Left cardiac atrium (tissue), 4 donors: ENCODE measurements around the gene AKAP12. TPM values are rescaled to one million over a fixed set of nuclear protein-coding genes. Genes with fewer than 3 reads are reported as not detected.

ENCODE experiments used
- ATAC-seq, 2 donors: fragments of 200-7000 bp; cut with Tn5 transposase; one replicate each; pipeline ENCODE4 v1.9.1; 2020; ENCODE audit warnings: mild to moderate bottlenecking in 2 of 2, moderate library complexity in 2 of 2
- DNase-seq: peaks from one replicate; pipeline ENCODE4 v3.0.0-alpha.2; 2020
- intact Hi-C, 2 donors: fragments of 100-400 bp; cut with DNase I; formaldehyde crosslinking; loops; one replicate each; pipeline versions ENCODE4 v1.14.1 to v1.15.1; 2022 to 2023
- long read RNA-seq: library from polyadenylated mRNA; unstranded; transcript quantifications from one replicate; pipeline ENCODE4 v2.0.0, GENCODE V29; 2021
- total RNA-seq, 2 donors: library from RNA; stranded (reverse); fragmentation: NEBNext Ultra II Directional; extraction: Animal tissue kit (Norgen Biotek cat#: 25700); gene quantifications; one replicate each; pipeline ENCODE4 v1.2.1, GENCODE V29; 2021
- donor health status: DM: no; HTN: yes; CAD: no.
- donor health status: DM: no; HTN: yes; CAD: no; lungs with severe emphysema.
- donor health status: DM: yes; HTN: yes; CAD: no.
- donor health status: Dilated cardiomyopathy.

Gene AKAP12
- 10 to 100 TPM; 44.9 to 60.1 TPM for total RNA-seq
- long read RNA-seq, full-length matches to known transcripts, result 1 of 30 reads
- long read RNA-seq, partial matches to known transcripts, result 21 of 30 reads
- long read RNA-seq, other reads (novel, unspliced or antisense), result 8 of 30 reads

DNA sequence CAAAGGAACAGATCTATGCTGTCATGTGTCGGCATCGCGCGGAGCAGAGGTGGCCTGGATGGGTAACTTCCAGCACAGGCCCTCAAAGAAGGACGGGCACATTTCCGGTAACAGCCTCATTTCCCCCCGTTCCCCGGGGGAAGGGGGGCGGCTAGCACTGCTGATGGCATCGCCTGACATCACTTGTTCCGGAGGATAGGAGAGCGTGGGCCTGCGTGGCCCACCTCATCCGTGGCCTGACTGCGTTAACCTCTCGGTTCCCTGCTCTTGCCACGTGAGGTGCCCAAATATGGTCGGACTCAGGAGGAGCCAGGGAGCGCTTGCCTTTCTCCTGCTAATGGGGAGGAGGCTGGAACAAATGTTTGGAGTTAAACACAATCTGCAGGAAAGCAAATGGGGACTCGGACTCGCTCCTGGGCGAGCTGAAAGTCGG is at the start of gene AKAP12:
Gene AKAP12, plus strand, starts transcription at position 365 of the 433 bp plus-strand sequence. CDS start 596 bp downstream, outside the sequence.
- DNase-seq (peak; percentile 50), ATAC-seq (peak; percentile 49 to 58)
- intact Hi-C loops, result loop anchor here in 1 of 2 donors (10.0 kb wide), 1 partner anchor 225 kb away; no protein-coding TSS in a partner anchor

GRCh38 chr6:151191527-151191926 is 48.2 kb upstream of the AKAP12 start:
- intact Hi-C loops, result no loop called here
- ATAC-seq, result no peak
- DNase-seq, result no peak

GRCh38 chr6:151196555-151196954 is 43.2 kb upstream of the AKAP12 start:
- intact Hi-C loops, result no loop called here
- DNase-seq (peak; percentile 30), ATAC-seq (peak; percentile 65 to 77)

DNA sequence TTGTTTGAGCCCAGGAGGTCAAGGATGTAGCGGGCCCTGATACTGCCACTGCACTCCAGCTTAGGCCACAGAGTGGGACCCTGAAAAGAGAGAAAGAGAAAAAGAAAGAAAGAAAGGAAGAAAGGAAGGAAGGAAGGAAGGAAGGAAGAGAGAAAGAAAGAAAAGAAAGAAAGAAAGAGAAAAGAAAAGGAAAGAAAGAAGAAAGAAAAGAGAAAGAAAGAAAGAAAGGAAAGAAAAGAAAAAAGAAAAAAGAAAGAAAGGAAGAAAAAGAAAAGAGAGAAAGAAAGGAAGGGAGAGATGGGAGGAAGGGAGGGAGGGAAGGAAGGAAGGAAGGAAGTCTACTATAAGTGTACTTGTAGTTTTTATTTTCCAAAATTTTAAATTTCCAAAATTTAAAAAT is 42.2 kb upstream of the AKAP12 start:
- intact Hi-C loops, result no loop called here
- no peak for DNase-seq
- no peak for ATAC-seq

DNA sequence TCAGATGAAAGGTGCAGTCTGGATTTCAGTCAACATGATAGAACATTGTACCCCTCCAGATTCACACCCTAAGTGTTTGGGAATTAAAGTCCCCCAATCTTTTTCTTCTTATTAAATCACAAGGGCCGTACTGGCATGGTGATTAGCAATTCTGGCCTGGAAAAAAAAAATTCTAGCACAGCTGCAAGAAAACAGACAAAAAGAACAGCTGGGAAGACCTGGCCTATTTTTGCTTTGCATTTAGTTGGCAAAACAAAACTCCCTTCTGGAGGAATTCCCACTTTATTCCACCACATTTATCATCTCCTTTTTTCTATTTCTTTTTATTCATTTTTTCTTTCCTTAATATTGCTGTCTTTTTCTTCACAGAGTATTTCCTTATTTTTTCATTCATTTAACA is 39.8 kb upstream of the AKAP12 start:
- no peak for ATAC-seq
- intact Hi-C loops, result no loop called here
- DNase-seq, result no peak

DNA sequence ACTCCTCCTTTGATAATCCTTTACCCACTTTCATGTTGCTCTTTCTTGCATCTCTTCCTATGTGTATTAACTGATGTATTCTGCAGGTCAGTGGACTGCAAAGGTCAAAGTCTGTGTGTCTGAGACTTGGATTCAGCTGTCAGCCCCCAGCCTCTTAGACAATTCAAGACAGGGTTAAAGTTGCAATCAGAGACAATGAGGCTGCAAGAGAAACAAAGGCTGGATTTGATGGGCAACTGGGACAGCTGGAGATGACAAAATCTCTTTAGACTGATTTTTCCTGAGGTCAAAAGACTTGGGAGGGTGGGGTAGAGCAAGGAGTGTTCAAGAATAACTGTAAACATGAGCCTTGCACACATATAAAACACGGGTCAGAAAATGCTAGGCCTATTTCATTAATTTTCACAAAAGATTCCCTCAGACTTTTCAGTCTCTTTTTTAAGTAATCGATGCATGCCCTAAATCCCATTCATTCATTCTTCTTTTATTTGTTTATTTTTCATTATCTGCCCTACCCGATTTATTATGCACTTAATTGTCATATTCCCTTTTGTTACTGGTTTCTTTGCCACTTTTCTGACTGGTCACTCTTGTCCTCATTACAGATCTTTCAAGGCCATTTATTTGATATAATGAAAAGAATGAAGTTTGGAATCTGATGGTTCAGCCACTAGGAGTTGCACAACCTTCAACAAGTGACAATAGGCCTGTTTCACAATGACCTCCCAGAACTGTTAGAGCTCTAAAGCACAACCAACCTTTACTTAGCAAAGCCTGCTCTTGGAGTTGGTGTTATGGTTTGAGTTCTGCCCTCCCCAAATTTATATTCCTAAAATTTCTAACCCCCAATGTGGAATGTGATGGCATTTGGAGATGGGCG is 33.8 kb upstream of the AKAP12 start:
- intact Hi-C loops, result no loop called here
- ATAC-seq, result no peak

GRCh38 chr6:151207674-151208073 is 32.1 kb upstream of the AKAP12 start:
- intact Hi-C loops, result no loop called here
- no peak for DNase-seq
- ATAC-seq, result no peak

More for the DNA sequence above, 33.8 kb upstream of the AKAP12 start:
- DNase-seq, result no peak

GRCh38 chr6:151209071-151209831 is 30.5 kb upstream of the AKAP12 start:
- DNase-seq (no peak), ATAC-seq (peak; percentile 12 to 64)
- intact Hi-C loops, result no loop called here

DNA sequence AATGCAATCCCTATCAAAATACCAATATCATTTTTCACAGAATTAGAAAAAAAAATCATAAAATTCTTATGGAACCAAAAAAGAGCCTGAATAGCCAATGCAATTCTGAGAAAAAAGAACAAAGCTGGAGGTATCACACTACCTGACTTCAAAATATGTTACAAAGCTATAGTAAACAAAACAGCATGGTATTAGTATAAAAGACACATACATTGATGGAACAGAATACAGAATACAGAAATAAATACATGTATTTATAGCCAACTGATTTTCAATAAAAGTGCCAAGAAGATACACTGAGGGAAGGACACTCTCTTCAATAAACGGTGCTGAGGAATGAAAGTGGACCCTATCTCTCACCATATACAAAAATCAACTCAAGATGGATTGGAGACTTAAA is 28.7 kb upstream of the AKAP12 start:
- DNase-seq (no peak), ATAC-seq (no peak)
- intact Hi-C loops, result no loop called here

- DNase-seq (no peak), ATAC-seq (no peak)
- intact Hi-C loops, result no loop called here
Observed at GRCh38 chr6:151213352-151213751, 26.4 kb upstream of the AKAP12 start.

- intact Hi-C loops, result no loop called here
- ATAC-seq (no peak), DNase-seq (no peak)
Observed at GRCh38 chr6:151215999-151216398, 23.8 kb upstream of the AKAP12 start.

GRCh38 chr6:151216804-151217203 is 23.0 kb upstream of the AKAP12 start:
- ATAC-seq (no peak), DNase-seq (no peak)
- intact Hi-C loops, result no loop called here

DNA sequence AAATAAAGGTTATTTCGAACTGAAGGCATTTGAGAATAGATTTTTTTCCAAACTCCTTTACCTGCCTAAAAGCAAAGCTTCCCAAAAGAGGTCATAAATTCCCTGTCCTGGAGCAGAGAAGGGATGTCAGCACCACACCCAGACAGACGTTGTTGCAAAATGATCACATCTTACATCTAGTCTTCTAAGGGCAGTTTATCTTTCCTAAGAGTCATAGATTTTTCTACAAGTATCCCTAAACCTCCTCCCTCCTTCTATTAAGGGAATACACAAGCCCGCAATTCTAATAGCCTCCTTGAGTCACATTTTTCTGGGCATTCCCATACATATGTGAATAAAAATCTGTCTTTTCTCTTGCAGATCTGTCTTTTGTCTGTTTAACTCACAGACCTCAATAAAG is 20.6 kb upstream of the AKAP12 start:
- ATAC-seq (no peak), DNase-seq (no peak)
- intact Hi-C loops, result no loop called here

- no peak for ATAC-seq
- intact Hi-C loops, result no loop called here
- DNase-seq, result no peak
Observed at GRCh38 chr6:151224076-151224475, 15.7 kb upstream of the AKAP12 start.

GRCh38 chr6:151225919-151226318 is 13.8 kb upstream of the AKAP12 start:
- intact Hi-C loops, result no loop called here
- DNase-seq (no peak), ATAC-seq (no peak)

DNA sequence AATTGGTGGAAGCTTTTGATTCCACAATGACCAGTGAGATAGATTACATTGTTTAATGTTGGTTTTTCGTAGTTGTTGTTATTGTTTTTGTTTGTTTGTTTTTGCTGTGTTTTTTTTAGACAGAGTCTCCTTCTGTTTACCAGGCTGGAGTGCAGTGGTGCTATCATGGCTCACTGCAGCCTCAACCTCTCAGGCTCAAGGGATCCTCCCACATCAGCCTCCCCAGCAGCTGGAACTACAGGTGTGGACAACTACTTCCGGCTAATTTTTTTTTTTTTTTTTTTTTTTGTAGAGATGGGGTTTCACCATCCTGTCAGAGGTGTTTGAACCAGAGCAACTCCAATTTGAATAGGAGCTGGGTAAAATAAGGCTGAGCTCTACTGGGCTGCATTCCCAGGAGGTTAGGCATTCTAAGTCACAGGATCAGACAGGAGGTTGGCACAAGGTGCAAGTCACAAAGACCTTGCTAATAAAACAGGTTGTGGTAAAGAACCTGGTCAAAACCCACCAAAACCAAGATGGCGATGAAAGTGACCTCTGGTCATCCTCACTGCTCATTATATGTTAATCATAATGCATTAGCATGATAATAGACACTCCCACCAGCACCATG is 10.9 kb upstream of the AKAP12 start:
- no peak for ATAC-seq
- DNase-seq, result no peak
- intact Hi-C loops, result no loop called here

GRCh38 chr6:151229401-151230276 is 10.1 kb upstream of the AKAP12 start:
- peak in 1 of 2 donors; percentile 57 for ATAC-seq
- DNase-seq, result no peak
- intact Hi-C loops, result no loop called here

- ATAC-seq (no peak), DNase-seq (no peak)
- intact Hi-C loops, result no loop called here
Observed at GRCh38 chr6:151230277-151230577, 9.5 kb upstream of the AKAP12 start.

DNA sequence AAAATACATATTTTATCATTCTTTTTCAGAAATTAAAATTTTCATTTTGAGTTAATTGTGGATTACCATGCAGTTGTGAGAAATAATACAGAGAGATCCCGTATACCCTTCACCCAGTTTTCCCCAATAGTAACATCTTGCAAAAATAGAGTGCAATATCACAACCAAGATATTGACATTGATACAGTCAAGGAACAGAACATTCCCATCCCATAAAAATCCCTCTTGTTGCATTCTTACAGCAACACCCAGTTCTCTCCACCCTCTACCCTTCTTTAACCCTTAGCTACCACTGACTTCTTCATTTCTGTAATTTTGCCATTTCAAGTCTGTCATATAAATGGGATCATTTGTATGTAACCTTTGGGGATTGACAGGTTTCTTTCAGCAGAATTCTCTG is 6.9 kb upstream of the AKAP12 start:
- no peak for ATAC-seq
- intact Hi-C loops, result no loop called here
- DNase-seq, result no peak
